Mesodermal cell (in vitro differentiated cells): ENCODE data around the gene ZNF488.

Source experiments
- H3K27ac ChIP-seq: 2 replicates; pipeline ENCODE4 v1.7.0; 2013; ENCODE audit warnings: mild to moderate bottlenecking, low read depth, low read length, moderate library complexity; ENCODE audit not compliant: severe bottlenecking
- H3K36me3 ChIP-seq: 2 replicates; pipeline ENCODE4 v1.7.1; 2013; ENCODE audit warnings: mild to moderate bottlenecking, low read length, moderate library complexity; ENCODE audit not compliant: control insufficient read depth, insufficient read depth
- H3K4me1 ChIP-seq: one replicate; pipeline ENCODE4 v1.7.1; 2013; ENCODE audit warnings: mild to moderate bottlenecking, low read length; ENCODE audit not compliant: insufficient read depth, control insufficient read depth, poor library complexity, severe bottlenecking
- H3K4me3 ChIP-seq: 2 replicates; pipeline ENCODE4 v1.7.0; 2013; ENCODE audit warnings: low read length, control low read depth, mild to moderate bottlenecking; ENCODE audit not compliant: insufficient read depth, poor library complexity, severe bottlenecking; ENCODE audit errors: extremely low read depth
- H3K9me3 ChIP-seq: 2 replicates; pipeline ENCODE4 v1.7.1; 2013; ENCODE audit warnings: mild to moderate bottlenecking, low read length, moderate library complexity; ENCODE audit not compliant: control insufficient read depth
- WGBS, 2 experiments: methylation state at CpG; one replicate each; pipeline ENCODE4 v1.1.5; 2013; ENCODE audit warnings: missing lambda C conversion rate in 2 of 2; ENCODE audit not compliant: insufficient coverage in 2 of 2; 5-methylcytosine and 5-hydroxymethylcytosine counted together

The ZNF488 gene

DNA sequence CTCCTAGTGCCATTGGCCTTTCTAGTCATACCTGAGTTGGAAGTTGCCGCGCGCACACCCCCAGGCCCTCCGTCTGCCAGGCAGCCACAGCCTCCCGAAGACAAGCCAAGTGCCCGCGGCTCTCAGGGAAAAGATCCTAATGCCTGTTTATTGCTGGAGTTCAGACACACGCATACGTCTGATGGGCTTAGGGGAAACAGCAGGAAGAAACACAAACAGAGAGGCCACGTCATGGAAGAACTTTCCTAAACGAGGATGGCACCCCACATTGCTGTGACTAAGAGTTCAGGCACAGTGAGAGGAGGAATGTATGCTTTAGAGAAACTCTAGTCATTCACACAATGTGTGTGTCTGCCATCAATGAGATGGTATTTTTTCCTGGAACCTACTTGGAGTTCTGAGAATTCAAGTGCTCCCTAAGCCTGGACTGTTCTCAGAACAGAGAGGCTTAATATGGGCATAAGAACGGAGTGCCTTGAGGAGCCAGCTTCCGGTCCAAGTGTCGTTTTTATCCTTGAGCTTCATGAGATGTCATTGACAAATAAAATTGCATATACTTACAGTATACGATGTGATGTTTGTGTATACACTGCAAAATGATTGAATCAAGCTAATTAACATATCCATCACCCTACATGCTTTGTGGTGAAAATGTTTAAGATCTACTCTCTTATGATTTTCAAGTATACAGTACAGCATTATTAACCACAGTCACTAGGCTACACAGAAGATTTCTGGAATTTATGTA lies 47.5 kb downstream of the ZNF488 start:
- 80 to 89% methylated on average over 9 to 12 of the region's 15 CpGs for WGBS, 2 experiments
- Histone ChIP-seq H3K9me3 (no peaks in the 10 kb centered on the region), H3K4me3 (no peak overlapping the region), H3K4me1 (peaks cover 5% of the 10 kb centered on the region), H3K36me3 (no peaks in the 10 kb centered on the region), H3K27ac (no peak overlapping the region)

DNA sequence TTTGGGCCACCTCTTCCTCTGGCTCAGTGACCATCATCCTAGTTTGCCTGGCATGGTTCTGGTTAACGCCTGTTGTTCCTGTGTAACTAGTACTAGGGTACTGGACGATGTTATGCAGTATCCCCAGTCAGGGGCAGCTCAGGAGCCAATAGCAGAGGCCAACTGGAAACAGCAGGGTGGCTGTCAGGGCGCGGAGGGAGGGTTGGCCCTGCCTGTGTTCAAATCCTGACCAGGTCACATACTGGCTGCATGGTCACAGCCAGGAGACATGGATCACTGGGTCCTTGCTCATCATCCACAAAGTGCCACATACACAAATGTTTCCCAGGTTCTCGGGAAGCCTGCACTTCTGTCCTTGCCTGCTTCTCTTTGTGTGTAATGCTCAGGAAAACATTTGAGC lies 48.2 kb downstream of the ZNF488 start:
- Histone ChIP-seq H3K4me1 (peaks cover 5% of the 10 kb centered on the region), H3K27ac (no peak overlapping the region), H3K9me3 (no peaks in the 10 kb centered on the region), H3K36me3 (no peaks in the 10 kb centered on the region), H3K4me3 (no peak overlapping the region)
- 90% methylated on average over 5 of the region's 5 CpGs for WGBS, 2 experiments

DNA sequence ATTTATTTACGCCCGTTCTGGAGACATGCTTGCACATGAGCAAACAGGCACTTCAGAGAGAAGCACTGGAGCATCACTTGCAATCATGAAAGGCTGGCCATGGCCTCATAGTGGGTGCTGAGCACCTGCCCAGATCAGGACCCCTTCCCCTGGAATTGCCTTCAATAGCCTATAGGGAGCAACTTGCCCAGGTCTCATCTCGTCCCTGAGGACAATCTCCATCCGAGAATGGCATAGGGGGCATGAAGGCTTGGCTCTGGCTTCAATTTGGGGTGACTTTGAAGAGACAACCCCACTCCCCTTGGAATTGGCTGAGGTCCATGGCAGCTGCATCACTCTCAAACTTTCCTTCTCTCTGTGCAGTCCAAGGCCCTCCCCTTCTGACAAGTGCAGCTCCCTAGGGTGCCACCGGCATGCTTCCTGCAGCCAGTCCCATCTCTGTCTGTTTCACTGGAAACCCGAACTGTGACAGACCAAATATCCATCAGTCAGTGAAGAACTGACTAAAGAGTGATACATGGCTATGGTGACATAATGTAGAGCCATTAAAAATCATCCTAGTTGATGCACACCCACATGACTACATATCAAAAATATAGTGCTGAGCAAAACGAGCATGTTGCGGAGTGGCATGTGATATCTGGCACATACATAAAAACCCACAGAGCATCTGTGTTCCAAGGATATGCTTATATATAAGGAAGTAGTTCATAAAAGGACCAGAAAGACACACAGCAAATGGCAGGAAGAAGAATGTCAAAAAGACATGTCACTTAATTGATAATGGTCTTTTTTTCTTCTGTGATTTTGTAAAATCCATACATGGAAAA lies 49.4 kb downstream of the ZNF488 start:
- Histone ChIP-seq H3K27ac (no peak overlapping the region), H3K9me3 (no peaks in the 10 kb centered on the region), H3K36me3 (no peaks in the 10 kb centered on the region), H3K4me1 (peaks cover 5% of the 10 kb centered on the region), H3K4me3 (no peak overlapping the region)
- WGBS, 2 experiments, result 75 to 89% methylated on average over 5 of the region's 8 CpGs

DNA sequence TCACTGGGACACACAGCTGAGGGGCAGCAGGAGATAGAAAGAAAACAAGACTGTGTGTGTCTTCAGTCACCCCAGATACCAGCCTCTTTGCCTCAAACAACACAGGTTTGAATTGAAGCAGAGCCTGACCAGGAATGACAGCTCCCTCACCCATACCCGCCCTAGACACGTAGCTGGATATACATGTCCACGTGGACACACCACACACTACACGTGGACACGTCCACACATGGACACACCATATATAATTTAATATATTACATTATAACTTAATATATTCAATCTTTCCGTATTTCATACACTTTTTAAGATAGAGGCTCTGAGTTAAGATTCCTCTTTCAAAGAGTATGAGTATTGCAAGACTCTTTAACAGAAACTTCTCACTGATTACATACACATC lies 50.6 kb downstream of the ZNF488 start:
- Histone ChIP-seq H3K36me3 (no peaks in the 10 kb centered on the region), H3K4me1 (peaks cover 5% of the 10 kb centered on the region), H3K9me3 (no peaks in the 10 kb centered on the region), H3K27ac (no peak overlapping the region), H3K4me3 (no peak overlapping the region)
- WGBS, 2 experiments, result 87% methylated on average over 3 of the region's 6 CpGs; no CpG with 5 or more reads in 1 of the 2 experiments

DNA sequence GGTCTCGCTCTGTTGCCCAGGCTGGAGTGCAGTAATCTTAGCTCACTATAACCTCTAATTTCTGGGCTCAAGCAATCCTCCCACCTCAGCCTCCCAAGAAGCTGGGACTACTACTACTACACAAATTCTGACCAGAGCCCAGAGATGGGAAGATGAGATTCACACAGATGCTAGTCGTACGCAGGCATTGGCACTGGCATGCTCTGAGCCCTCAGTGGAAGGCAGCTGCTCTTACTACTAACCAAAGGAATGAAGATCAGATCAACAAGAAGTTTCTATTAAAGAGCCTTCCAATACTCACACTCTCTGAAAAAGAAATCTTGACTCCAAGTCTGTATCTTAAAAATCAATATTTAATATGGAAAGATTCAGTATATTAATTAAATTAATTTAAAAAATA lies 51.1 kb downstream of the ZNF488 start:
- Histone ChIP-seq H3K27ac (no peak overlapping the region), H3K9me3 (no peaks in the 10 kb centered on the region), H3K36me3 (no peaks in the 10 kb centered on the region), H3K4me1 (peaks cover 5% of the 10 kb centered on the region), H3K4me3 (no peak overlapping the region)
- 90 to 100% methylated on average over 3 of the region's 3 CpGs for WGBS, 2 experiments

DNA sequence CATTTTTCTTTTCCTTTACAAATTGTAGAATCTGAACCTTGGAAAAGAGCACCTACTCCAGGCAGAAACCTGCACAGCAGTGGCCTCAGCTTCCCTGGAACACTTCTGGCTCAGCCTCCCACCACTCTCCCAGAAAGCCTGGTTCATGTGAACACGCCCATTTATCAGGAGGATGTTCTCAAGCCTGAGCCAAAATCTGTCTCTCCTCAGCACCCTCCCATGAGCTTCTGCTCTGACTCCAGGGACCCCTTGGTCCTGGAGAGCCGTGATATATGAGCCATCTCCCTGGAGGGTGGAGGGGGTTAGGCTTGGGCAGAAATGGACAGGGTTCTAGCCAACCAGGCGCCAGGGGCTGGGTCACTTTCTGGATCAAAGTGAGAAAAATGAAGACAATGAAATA lies 51.7 kb downstream of the ZNF488 start:
- 90% methylated on average over 2 of the region's 3 CpGs; no CpG with 5 or more reads in 1 of the 2 experiments for WGBS, 2 experiments
- no peak overlapping the region for H3K4me3 ChIP-seq

DNA sequence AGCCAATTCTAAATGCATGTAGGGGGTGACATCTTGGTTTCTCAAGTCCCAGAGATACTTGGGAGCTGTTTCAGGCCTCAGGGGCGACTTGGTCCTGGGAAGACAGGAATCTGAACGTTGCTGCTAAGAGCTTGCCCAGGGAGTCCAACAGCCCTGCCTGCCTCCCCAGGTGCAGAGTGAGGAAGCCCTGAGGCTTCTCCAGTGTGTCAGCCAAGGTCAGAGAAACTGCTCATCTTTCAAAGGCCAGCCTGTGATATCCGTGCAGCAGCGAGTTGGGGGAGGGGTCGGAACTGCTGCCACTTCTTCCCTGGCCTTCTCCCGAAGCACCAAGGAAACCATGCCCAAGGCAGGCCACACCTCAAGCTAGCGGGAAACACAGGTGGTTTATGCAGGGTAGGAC lies 52.1 kb downstream of the ZNF488 start:
- Histone ChIP-seq H3K9me3 (no peaks in the 10 kb centered on the region), H3K4me3 (no peak overlapping the region), H3K27ac (no peak overlapping the region), H3K36me3 (no peaks in the 10 kb centered on the region), H3K4me1 (peaks cover 5% of the 10 kb centered on the region)
- 73 to 82% methylated on average over 6 of the region's 7 CpGs for WGBS, 2 experiments

More for the DNA sequence above, 51.7 kb downstream of the ZNF488 start:
- no peaks in the 10 kb centered on the region for H3K9me3 ChIP-seq
- H3K36me3 ChIP-seq, result no peaks in the 10 kb centered on the region
- no peak overlapping the region for H3K27ac ChIP-seq
- H3K4me1 ChIP-seq, result peaks cover 5% of the 10 kb centered on the region

DNA sequence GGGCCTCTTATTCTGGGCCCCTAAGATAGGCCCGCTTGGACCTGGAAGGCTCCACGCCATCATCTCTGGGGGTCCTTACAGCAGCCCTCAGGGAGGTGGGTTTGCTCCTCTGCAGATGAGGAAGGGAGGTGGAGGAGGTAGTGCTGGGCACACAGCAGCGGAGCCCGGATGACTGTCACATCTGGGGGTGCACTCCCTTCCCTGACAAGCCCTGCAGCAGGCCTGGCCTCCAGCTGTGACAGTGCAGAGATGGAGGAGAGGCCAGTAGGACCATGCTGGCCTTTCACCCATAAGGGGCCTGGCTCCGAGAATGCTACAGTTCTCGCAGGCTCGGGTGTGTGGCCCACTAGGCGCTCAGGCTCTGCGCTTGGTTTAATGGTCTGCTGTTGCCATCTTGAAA lies 52.6 kb downstream of the ZNF488 start:
- no peak overlapping the region for H3K27ac ChIP-seq
- no peaks in the 10 kb centered on the region for H3K36me3 ChIP-seq
- H3K4me3 ChIP-seq, result no peak overlapping the region
- H3K4me1 ChIP-seq, result peaks cover 5% of the 10 kb centered on the region
- 97 to 100% methylated on average over 4 to 8 of the region's 9 CpGs for WGBS, 2 experiments
- no peaks in the 10 kb centered on the region for H3K9me3 ChIP-seq

DNA sequence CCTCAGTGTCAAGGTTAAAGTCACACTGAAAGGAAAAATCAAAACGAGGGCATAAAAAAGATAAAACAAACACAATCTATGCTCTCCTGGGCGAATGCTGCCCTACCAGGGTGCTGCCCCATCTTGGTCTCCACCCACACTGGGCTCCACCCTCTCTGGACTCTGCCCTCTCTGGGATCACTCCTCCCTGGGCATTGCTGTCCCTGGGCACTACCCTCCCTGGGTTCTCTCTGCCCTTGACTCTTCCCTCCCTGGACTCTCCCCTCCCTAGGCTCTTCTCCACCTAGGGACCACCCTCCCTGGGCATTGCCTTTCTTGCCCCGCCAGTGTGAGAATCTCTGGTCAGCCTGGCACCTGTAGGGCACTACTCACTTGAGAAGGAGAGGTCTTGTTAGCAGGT lies 53.3 kb downstream of the ZNF488 start:
- H3K27ac ChIP-seq, result no peak overlapping the region
- peaks cover 5% of the 10 kb centered on the region for H3K4me1 ChIP-seq
- H3K9me3 ChIP-seq, result no peaks in the 10 kb centered on the region
- no peak overlapping the region for H3K4me3 ChIP-seq
- H3K36me3 ChIP-seq, result no peaks in the 10 kb centered on the region
- 69 to 82% methylated on average over 2 of the region's 3 CpGs for WGBS, 2 experiments

DNA sequence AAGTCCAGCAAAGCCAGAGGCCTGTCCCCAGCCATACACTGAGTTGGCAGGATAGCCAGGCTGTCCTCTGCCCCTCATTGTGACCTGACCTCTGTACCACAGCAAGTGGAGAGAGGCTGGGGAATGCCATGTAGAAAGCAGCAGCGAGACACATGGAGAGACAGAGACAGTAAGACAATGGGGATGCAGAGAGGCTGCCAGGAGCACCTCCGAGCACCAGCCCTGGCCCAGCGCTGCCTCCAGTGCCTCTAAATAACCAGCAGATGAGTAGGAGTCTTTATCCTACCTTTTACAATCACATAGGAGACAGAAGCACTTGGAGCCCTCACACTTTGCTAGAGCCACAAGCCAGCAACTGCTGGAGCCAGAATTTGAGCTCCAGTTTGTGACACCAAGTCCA lies 53.7 kb downstream of the ZNF488 start:
- WGBS, 2 experiments, result 82% methylated on average over 2 of the region's 3 CpGs; no CpG with 5 or more reads in 1 of the 2 experiments
- no peaks in the 10 kb centered on the region for H3K36me3 ChIP-seq
- H3K4me3 ChIP-seq, result no peak overlapping the region
- no peak overlapping the region for H3K27ac ChIP-seq
- no peaks in the 10 kb centered on the region for H3K9me3 ChIP-seq
- peaks cover 5% of the 10 kb centered on the region for H3K4me1 ChIP-seq

DNA sequence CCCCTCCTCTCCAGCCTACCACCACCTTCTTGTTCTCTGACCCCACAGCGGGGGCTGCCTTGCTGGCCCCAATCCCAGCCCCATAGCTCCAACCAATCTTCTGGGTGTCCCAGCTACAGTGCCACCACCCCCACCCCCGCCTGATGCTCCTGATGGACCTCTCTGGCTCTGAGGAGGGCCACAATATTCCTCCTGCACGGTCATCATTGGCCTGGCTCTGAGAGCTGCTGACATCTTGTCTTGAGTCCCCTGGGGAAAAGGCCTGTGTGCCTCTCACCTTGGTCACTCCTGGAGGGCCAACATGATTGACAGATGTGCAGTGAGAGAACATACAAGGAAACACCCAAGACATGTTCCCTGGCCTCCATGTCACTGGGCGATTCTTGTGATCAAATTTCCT lies 54.2 kb downstream of the ZNF488 start:
- Histone ChIP-seq H3K4me1 (peaks cover 5% of the 10 kb centered on the region), H3K36me3 (no peaks in the 10 kb centered on the region), H3K9me3 (no peaks in the 10 kb centered on the region), H3K27ac (no peak overlapping the region), H3K4me3 (no peak overlapping the region)
- 83 to 94% methylated on average over 2 to 3 of the region's 4 CpGs for WGBS, 2 experiments
